ENCODE results near the gene CIDEB.

DNA sequence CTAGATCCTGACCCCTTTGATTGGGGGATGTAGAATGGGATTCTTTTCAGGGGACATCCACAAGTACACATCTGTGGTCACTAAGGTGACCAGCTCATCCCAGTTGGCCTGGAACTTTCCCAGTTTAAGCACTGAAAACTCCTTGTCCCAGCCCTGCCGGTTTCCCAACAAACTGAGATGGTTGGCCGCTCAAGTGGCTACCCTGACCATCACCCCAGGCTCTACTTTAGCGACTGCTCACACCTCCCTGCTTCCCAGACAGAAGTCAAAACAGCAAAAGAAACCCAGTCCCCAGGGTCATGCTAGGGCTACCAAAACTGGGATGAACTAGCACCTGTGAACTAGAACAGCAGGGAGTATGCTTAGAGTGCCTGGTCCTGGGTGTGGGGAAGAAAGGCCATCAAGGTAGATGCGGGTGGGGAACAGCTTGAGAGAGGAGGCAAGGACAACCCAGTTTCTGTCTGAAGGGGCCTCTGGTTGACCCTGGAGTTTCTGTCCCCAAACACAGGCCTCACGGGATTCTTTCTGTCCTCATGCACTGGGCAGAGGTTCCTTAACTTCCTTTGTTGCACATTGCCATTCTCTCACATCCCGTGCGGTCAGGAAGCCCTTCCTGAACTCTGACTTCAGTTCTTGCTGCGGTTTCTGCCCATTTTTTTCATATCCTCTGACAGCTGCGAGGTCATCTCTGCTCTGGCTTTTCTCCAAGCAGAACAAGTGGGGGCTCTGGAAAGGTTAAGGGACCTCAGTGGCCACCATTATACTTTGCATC, 5.1 kb upstream of the CIDEB start:
- TF ChIP-seq POLR2AphosphoS5 (IDR thresholded peaks at IDR 0.05; ENCODE audit: low read depth) (peak; percentile 67; the same call in 1 of the 2 replicates), GABPA (IDR thresholded peaks at IDR 0.05; ENCODE audit: low read depth) (no peak)
- TF ChIP-seq, protein P1, sequence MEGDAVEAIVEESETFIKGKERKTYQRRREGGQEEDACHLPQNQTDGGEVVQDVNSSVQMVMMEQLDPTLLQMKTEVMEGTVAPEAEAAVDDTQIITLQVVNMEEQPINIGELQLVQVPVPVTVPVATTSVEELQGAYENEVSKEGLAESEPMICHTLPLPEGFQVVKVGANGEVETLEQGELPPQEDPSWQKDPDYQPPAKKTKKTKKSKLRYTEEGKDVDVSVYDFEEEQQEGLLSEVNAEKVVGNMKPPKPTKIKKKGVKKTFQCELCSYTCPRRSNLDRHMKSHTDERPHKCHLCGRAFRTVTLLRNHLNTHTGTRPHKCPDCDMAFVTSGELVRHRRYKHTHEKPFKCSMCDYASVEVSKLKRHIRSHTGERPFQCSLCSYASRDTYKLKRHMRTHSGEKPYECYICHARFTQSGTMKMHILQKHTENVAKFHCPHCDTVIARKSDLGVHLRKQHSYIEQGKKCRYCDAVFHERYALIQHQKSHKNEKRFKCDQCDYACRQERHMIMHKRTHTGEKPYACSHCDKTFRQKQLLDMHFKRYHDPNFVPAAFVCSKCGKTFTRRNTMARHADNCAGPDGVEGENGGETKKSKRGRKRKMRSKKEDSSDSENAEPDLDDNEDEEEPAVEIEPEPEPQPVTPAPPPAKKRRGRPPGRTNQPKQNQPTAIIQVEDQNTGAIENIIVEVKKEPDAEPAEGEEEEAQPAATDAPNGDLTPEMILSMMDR (IDR thresholded peaks at IDR 0.05; ENCODE audit: insufficient read depth, low read length): no peak
